A549 (cell line): ENCODE results near the gene CPE. TPM values are rescaled to one million over a fixed set of nuclear protein-coding genes. Genes with fewer than 3 reads are reported as not detected.

Experiments
- ATAC-seq, 2 experiments: fragments of 200-7000 bp in 1 of 2; fragments of >200 bp in 1 of 2; cut with Nextera tagmentation in 1 of 2; cut with Tn5 transposase in 1 of 2; 3 replicates each; pipeline versions ENCODE4 v1.8.0 to v1.9.1; 2018 to 2020; ENCODE audit warnings: mild to moderate bottlenecking in 1 of 2, moderate library complexity in 1 of 2
- CTCF ChIA-PET: fragments of 300-600 bp; sonication (Branson Sonifier 250); formaldehyde crosslinking; extraction: SDS; loops from one replicate; lab custom pipeline; 2021; ENCODE audit warnings: antibody characterized with exemption, inconsistent platforms; lab: Yijun Ruan, JAX
- POLR2A ChIA-PET: fragments of 350-600 bp; formaldehyde crosslinking; extraction: SDS; loops from one replicate; lab custom pipeline; 2021; ENCODE audit warnings: antibody characterized with exemption, inconsistent platforms; lab: Yijun Ruan, JAX
- DNase-seq, 2 experiments: peaks; one replicate each; pipeline versions ENCODE4 v3.0.0 to v3.0.0-alpha.2; 2011 to 2016; ENCODE audit warnings: low read depth in 1 of 2, low spot score in 1 of 2
- FAIRE-seq: peaks from 2 replicates; lab custom pipeline; 2011; peaks lifted over from hg19 to GRCh38; lab: Jason Lieb, UNC
- H3K27ac ChIP-seq, 2 experiments: fragments of >200 bp; sonication (Bioruptor Twin); formaldehyde crosslinking; 3 replicates each; pipeline ENCODE4 v1.5.1; 2016 to 2017
- H3K4me1 ChIP-seq: fragments of >200 bp; sonication (Bioruptor Twin); formaldehyde crosslinking; 3 replicates; pipeline ENCODE4 v1.6.1; 2016
- H3K4me2 ChIP-seq: fragments of >200 bp; sonication (Bioruptor Twin); formaldehyde crosslinking; 3 replicates; pipeline ENCODE4 v1.6.1; 2016
- H3K4me3 ChIP-seq: fragments of >200 bp; sonication (Bioruptor Twin); formaldehyde crosslinking; 3 replicates; pipeline ENCODE4 v1.5.1; 2016
- H3K9me3 ChIP-seq: fragments of >200 bp; sonication (Bioruptor Twin); formaldehyde crosslinking; 3 replicates; pipeline ENCODE4 v1.6.1; 2016
- CBX2 ChIP-seq: fragments of 200-600 bp; sonication (generic); IDR thresholded peaks from 2 replicates; pipeline ENCODE4 v1.6.1; 2016; ENCODE audit warnings: low read depth, mild to moderate bottlenecking, borderline replicate concordance
- CBX8 ChIP-seq: fragments of 200-600 bp; sonication (generic); IDR thresholded peaks from 2 replicates; pipeline ENCODE4 v1.6.1; 2016
- CHD2 ChIP-seq: fragments of 150-350 bp; IDR thresholded peaks from 2 replicates; pipeline ENCODE4 v1.6.1; 2014; ENCODE audit warnings: low read length; ENCODE audit not compliant: partially characterized antibody
- CHD4 ChIP-seq: fragments of 200-600 bp; sonication (generic); IDR thresholded peaks from 2 replicates; pipeline ENCODE4 v1.6.1; 2016; ENCODE audit warnings: antibody characterized with exemption, mild to moderate bottlenecking, borderline replicate concordance
- EHF ChIP-seq: fragments of 250-450 bp; sonication (Bioruptor Pico); IDR thresholded peaks from 2 replicates; pipeline ENCODE4 v1.5.0; 2020; ENCODE audit warnings: mild to moderate bottlenecking
- EP300 ChIP-seq, 2 experiments: fragments of >200 bp; sonication (Bioruptor Twin); formaldehyde crosslinking; IDR thresholded peaks; 2 replicates in 1 of 2; 3 replicates in 1 of 2; pipeline ENCODE4 v1.6.1; 2016 to 2017
- ESRRA ChIP-seq: fragments of 150-350 bp; IDR thresholded peaks from 2 replicates; pipeline ENCODE4 v1.6.1; 2014; ENCODE audit warnings: mild to moderate bottlenecking, low read length, borderline replicate concordance
- FOSB ChIP-seq: fragments of 250-450 bp; sonication (Bioruptor Pico); IDR thresholded peaks from 2 replicates; pipeline ENCODE4 v1.5.0; 2020; ENCODE audit warnings: mild to moderate bottlenecking, moderate library complexity
- GATA3 ChIP-seq: IDR thresholded peaks from 2 replicates; pipeline ENCODE4 v1.6.1; 2012; ENCODE audit warnings: borderline replicate concordance
- HDAC2 ChIP-seq: fragments of 200-600 bp; sonication (generic); IDR thresholded peaks from 2 replicates; pipeline ENCODE4 v1.6.1; 2016
- HEYL ChIP-seq: fragments of 250-450 bp; sonication (Bioruptor Pico); IDR thresholded peaks from 2 replicates; pipeline ENCODE4 v1.8.0; 2021; ENCODE audit warnings: mild to moderate bottlenecking, moderate library complexity
- HOXA7 ChIP-seq: fragments of 250-450 bp; sonication (Bioruptor Pico); IDR thresholded peaks from 2 replicates; pipeline ENCODE4 v1.5.0; 2020; ENCODE audit warnings: mild to moderate bottlenecking, moderate library complexity
- KDM5A ChIP-seq: fragments of 200-600 bp; sonication (generic); IDR thresholded peaks from 2 replicates; pipeline ENCODE4 v1.6.1; 2016; ENCODE audit warnings: antibody characterized with exemption, mild to moderate bottlenecking
- MAZ ChIP-seq: fragments of 150-350 bp; IDR thresholded peaks from 2 replicates; pipeline ENCODE4 v1.6.1; 2014; ENCODE audit warnings: antibody characterized with exemption, low read depth, low read length, borderline replicate concordance
- MYC ChIP-seq: IDR thresholded peaks from 2 replicates; pipeline ENCODE4 v1.6.1; 2012; ENCODE audit warnings: mild to moderate bottlenecking, inconsistent platforms, low read length, improper control_type of control experiment, borderline replicate concordance
- NPAS2 ChIP-seq: fragments of 250-450 bp; sonication (Bioruptor Pico); IDR thresholded peaks from 2 replicates; pipeline ENCODE4 v1.8.0; 2022; ENCODE audit warnings: mild to moderate bottlenecking, moderate library complexity, borderline replicate concordance
- POLR2A ChIP-seq: IDR thresholded peaks from 2 replicates; pipeline ENCODE4 v1.6.1; 2012; ENCODE audit warnings: mild to moderate bottlenecking, low read length
- POLR2AphosphoS2 ChIP-seq: conservative IDR thresholded peaks from 2 replicates; pipeline ENCODE4 v1.6.1; 2012; ENCODE audit warnings: low read length, improper control_type of control experiment, inconsistent platforms
- RARB ChIP-seq: fragments of 250-450 bp; sonication (Bioruptor Pico); IDR thresholded peaks from 2 replicates; pipeline ENCODE4 v1.8.0; 2021; ENCODE audit warnings: mild to moderate bottlenecking, moderate library complexity
- RCOR1 ChIP-seq: fragments of 150-350 bp; IDR thresholded peaks from 2 replicates; pipeline ENCODE4 v1.6.1; 2014; ENCODE audit warnings: antibody characterized with exemption, low read length, low read depth
- RNF2 ChIP-seq: fragments of 200-600 bp; sonication (generic); IDR thresholded peaks from 2 replicates; pipeline ENCODE4 v1.6.1; 2016; ENCODE audit warnings: low read depth, mild to moderate bottlenecking, antibody characterized with exemption, moderate library complexity, borderline replicate concordance
- SREBF2 ChIP-seq: fragments of 450-650 bp; IDR thresholded peaks from 2 replicates; pipeline ENCODE4 v1.6.1; 2014; ENCODE audit warnings: mild to moderate bottlenecking, moderate library complexity
- TP53 ChIP-seq: fragments of 250-450 bp; sonication (Bioruptor Pico); IDR thresholded peaks from 2 replicates; pipeline ENCODE4 v1.5.0; 2021; ENCODE audit warnings: mild to moderate bottlenecking, moderate library complexity
- ZSCAN20 ChIP-seq: fragments of 250-450 bp; sonication (Bioruptor Pico); IDR thresholded peaks from 2 replicates; pipeline ENCODE4 v1.8.0; 2022; ENCODE audit warnings: mild to moderate bottlenecking, moderate library complexity
- WGBS: methylation state at CpG from one replicate; pipeline ENCODE4 v1.1.6; 2017; ENCODE audit errors: missing lambda C conversion rate; 5-methylcytosine and 5-hydroxymethylcytosine counted together
- polyA plus RNA-seq, 4 experiments: library from polyadenylated mRNA; depleted of rRNA in 3 of 4; stranded (reverse); fragments of >200 nt; fragmentation: RNase III in 1 of 4; extraction: RNeasy Plus Mini Kit Qiagen cat#74134 plus additional on column Dnase treatment in 1 of 4; gene quantifications; 2 replicates in 3 of 4; 3 replicates in 1 of 4; pipeline ENCODE4 v1.2.3, GENCODE V29; 2011 to 2017
- TF ChIP-seq, protein P1 (sequence below): fragments of 250-450 bp; sonication (Bioruptor Pico); IDR thresholded peaks from 2 replicates; pipeline ENCODE4 v1.5.0; 2020; ENCODE audit warnings: low read depth, mild to moderate bottlenecking, moderate library complexity
- TF ChIP-seq, protein P2 (sequence below): fragments of >200 bp; sonication (Bioruptor Twin); formaldehyde crosslinking; IDR thresholded peaks from 2 replicates; pipeline ENCODE4 v1.6.1; 2016
- TF ChIP-seq, protein P3 (sequence below): IDR thresholded peaks from 2 replicates; pipeline ENCODE4 v1.6.1; 2012
- TF ChIP-seq, protein P4 (sequence below): IDR thresholded peaks from 2 replicates; pipeline ENCODE4 v1.6.1; 2012
- TF ChIP-seq, protein P5 (sequence below): fragments of 150-350 bp; IDR thresholded peaks from 2 replicates; pipeline ENCODE4 v1.6.1; 2014; ENCODE audit warnings: low read depth, mild to moderate bottlenecking, low read length

The CPE gene
- polyA plus RNA-seq, 2 of the 4 experiments (the other 2 are of a cell fraction), result 1.6 to 1.9 TPM

DNA sequence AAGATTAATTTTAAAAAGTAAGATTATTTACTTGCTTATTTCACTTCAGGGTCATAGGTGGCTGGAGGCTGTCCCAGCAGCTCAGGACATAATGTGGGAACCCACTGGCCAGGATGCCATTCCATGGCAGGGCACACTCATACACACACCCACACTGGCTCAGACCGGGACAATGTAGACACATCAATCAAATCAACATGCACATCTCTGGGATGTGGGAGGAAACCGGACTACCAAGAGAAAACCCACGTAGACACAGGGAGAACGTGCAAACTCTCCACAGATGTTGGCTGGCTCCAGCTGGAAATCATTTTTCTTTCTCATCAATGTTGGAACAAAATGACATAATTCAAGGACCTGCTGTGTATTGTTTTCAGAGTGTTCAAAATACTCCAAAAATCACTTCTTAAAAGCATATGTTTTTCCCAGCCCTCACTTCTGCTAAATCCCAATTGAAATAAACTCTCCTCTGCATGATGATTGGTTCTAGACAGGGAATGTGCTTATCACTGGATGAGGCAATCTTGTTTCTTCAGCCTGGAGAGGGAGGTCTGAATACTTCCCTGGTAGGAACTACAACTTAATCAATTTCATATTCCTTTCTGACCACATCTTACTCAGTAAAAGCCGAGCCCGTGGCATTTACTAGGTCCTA lies 18.6 kb upstream of the CPE start:
- DNase-seq (no peak), FAIRE-seq (no peak), ATAC-seq (no peak; a peak in 1 of 6 replicates)
- no peak overlapping the region for H3K4me3 ChIP-seq
- 37% methylated on average over 6 of the region's 6 CpGs for WGBS
- no peak overlapping the region for H3K4me2 ChIP-seq
- CTCF ChIA-PET, result interaction anchor here (2.3 kb wide), 1 partner anchor 229 kb away, joined by 7 read pairs; no protein-coding TSS in a partner anchor
- POLR2A ChIA-PET, result no interaction called here
- no peaks in the 10 kb centered on the region for H3K4me1 ChIP-seq
- H3K27ac ChIP-seq, result no peak overlapping the region
- TF ChIP-seq CBX8 (no peak), HOXA7 (CRISPR knock-in tag) (no peak), POLR2A (no peak), EP300 (IDR thresholded peaks at IDR 0.05) (no peak), GATA3 (no peak), MAZ (no peak), CHD4 (no peak), RARB (CRISPR knock-in tag) (no peak), POLR2AphosphoS2 (no peak), SREBF2 (no peak), CHD2 (no peak), EHF (CRISPR knock-in tag) (no peak), TP53 (CRISPR knock-in tag) (no peak), NPAS2 (CRISPR knock-in tag) (no peak), FOSB (CRISPR knock-in tag) (no peak)
- TF ChIP-seq, protein P1, sequence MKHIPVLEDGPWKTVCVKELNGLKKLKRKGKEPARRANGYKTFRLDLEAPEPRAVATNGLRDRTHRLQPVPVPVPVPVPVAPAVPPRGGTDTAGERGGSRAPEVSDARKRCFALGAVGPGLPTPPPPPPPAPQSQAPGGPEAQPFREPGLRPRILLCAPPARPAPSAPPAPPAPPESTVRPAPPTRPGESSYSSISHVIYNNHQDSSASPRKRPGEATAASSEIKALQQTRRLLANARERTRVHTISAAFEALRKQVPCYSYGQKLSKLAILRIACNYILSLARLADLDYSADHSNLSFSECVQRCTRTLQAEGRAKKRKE, result no peak
- TF ChIP-seq, protein P2, sequence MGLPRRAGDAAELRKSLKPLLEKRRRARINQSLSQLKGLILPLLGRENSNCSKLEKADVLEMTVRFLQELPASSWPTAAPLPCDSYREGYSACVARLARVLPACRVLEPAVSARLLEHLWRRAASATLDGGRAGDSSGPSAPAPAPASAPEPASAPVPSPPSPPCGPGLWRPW, result no peak
- TF ChIP-seq, protein P3, sequence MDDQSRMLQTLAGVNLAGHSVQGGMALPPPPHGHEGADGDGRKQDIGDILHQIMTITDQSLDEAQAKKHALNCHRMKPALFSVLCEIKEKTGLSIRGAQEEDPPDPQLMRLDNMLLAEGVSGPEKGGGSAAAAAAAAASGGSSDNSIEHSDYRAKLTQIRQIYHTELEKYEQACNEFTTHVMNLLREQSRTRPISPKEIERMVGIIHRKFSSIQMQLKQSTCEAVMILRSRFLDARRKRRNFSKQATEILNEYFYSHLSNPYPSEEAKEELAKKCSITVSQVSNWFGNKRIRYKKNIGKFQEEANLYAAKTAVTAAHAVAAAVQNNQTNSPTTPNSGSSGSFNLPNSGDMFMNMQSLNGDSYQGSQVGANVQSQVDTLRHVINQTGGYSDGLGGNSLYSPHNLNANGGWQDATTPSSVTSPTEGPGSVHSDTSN, result no peak
- TF ChIP-seq, protein P4, sequence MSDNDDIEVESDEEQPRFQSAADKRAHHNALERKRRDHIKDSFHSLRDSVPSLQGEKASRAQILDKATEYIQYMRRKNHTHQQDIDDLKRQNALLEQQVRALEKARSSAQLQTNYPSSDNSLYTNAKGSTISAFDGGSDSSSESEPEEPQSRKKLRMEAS, result no peak
- no peaks in the 10 kb centered on the region for H3K9me3 ChIP-seq

DNA sequence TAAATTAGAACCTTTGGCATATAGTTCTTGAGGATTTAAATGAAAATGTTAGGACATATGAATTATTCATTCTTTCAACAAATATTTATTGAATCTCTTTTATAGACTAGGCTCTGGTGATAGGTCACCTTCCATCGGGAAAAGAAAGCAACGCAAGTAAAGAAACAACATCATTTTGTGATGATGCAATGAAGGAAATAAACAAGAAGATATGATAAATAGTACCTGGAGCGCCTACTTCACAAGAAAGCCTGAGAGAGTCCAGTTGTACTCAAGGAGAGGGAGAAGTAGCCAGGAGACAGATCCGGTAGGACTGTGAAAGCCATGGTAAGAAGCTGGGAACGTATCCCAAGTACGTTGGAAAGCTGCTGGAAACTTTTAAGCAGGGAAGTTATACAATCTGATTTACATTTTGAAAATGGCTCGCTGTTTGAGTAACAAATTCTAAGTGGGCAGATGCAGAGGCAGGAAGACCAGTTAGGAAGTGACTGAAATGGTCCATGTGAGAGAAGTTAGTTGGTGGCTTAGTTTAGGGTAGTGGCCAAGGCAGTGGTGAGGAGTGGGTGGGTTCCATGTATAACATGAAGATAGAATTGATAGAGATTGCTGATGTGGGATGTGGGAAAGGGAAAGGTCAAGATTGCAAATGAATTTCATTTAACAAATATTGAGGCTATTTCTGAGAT lies 17.7 kb upstream of the CPE start:
- POLR2A ChIA-PET, result no interaction called here

More for the DNA sequence above, 17.7 kb upstream of the CPE start:
- Histone ChIP-seq H3K27ac (no peak overlapping the region), H3K4me2 (no peak overlapping the region), H3K4me3 (no peak overlapping the region), H3K4me1 (no peaks in the 10 kb centered on the region), H3K9me3 (no peaks in the 10 kb centered on the region)
- ATAC-seq, result no peak
- FAIRE-seq, result no peak
- TF ChIP-seq KDM5A (no peak), POLR2A (no peak), HDAC2 (no peak), ESRRA (no peak), HOXA7 (CRISPR knock-in tag) (no peak), MAZ (no peak), MYC (no peak), RNF2 (no peak), EP300 (IDR thresholded peaks at IDR 0.05) (no peak), EHF (CRISPR knock-in tag) (no peak), CHD2 (no peak), ZSCAN20 (CRISPR knock-in tag) (no peak), HEYL (CRISPR knock-in tag) (no peak), NPAS2 (CRISPR knock-in tag) (no peak), RCOR1 (no peak), CBX2 (no peak)
- TF ChIP-seq, protein P5, sequence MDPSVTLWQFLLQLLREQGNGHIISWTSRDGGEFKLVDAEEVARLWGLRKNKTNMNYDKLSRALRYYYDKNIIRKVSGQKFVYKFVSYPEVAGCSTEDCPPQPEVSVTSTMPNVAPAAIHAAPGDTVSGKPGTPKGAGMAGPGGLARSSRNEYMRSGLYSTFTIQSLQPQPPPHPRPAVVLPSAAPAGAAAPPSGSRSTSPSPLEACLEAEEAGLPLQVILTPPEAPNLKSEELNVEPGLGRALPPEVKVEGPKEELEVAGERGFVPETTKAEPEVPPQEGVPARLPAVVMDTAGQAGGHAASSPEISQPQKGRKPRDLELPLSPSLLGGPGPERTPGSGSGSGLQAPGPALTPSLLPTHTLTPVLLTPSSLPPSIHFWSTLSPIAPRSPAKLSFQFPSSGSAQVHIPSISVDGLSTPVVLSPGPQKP, result no peak
- CTCF ChIA-PET, result no interaction called here
- 30% methylated on average over 7 of the region's 7 CpGs for WGBS
- no peak for DNase-seq
